ENCODE measurements around the gene RHOBTB3. TPM values are rescaled to one million over a fixed set of nuclear protein-coding genes. Genes with fewer than 3 reads are reported as not detected.
"Not testable (repeated sequence)": the region's sequence is repeated elsewhere in the genome, so short reads cannot be mapped to it uniquely, and the experiment has no call there.

The RHOBTB3 gene, protein sequence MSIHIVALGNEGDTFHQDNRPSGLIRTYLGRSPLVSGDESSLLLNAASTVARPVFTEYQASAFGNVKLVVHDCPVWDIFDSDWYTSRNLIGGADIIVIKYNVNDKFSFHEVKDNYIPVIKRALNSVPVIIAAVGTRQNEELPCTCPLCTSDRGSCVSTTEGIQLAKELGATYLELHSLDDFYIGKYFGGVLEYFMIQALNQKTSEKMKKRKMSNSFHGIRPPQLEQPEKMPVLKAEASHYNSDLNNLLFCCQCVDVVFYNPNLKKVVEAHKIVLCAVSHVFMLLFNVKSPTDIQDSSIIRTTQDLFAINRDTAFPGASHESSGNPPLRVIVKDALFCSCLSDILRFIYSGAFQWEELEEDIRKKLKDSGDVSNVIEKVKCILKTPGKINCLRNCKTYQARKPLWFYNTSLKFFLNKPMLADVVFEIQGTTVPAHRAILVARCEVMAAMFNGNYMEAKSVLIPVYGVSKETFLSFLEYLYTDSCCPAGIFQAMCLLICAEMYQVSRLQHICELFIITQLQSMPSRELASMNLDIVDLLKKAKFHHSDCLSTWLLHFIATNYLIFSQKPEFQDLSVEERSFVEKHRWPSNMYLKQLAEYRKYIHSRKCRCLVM
- total RNA-seq (2014; rRNA removed; shearing (Covaris generic); ENCODE audit: low replicate concordance): 22.0 and 24.7 TPM in 2 replicates

DNA sequence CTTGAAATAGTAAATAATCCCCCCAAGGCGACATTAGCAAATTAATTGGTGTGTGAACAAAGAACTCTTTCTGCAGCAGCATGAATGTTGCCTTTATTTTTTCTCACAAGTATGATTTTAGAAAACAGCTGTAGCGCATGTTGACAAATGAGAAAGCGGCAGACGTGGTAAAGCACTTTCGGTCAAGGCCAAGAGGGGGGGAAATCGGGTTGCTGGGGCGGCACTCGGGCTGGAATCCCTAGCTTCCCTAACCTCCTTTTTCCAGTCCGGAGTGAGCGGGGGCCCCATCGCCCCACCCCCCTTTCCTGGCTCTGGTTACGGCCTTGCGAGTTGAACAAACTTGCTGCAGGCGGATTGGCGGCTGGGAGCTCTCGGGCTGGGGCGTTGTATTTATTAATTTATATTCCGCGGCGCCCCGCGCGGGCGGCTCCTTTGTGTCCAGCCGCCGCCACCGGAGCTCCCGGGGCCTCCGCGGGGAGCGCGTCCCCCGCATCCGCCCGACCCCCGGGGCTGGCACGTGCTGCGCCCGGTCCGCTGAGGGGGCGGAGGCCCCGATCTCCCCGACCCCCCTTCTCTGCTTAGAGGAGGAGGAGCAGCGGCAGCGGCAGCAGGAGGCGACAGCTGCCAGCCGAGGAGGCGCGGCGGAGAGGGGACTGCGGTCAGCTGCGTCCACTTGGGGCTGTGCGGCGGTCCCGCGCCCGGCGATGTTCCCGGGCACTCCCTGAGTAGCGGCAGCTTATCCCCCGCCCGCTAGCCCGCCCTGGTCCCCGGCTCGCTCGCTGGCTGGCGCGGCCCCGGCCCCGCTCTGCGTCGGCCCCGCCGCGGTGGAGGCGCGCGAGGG is at the start of gene RHOBTB3:
RHOBTB3 (plus strand) TSS at position 607 of the 841 bp plus-strand sequence. CDS start 347 bp downstream, outside the sequence.
- peak; percentile 75 for DNase-seq (ENCODE audit: low read depth)
- in situ Hi-C loops (cut with HindIII; ENCODE audit: low pct_unique_long_range_greater_than_20kb, low sequenced_read_pairs): no loop called here

DNA sequence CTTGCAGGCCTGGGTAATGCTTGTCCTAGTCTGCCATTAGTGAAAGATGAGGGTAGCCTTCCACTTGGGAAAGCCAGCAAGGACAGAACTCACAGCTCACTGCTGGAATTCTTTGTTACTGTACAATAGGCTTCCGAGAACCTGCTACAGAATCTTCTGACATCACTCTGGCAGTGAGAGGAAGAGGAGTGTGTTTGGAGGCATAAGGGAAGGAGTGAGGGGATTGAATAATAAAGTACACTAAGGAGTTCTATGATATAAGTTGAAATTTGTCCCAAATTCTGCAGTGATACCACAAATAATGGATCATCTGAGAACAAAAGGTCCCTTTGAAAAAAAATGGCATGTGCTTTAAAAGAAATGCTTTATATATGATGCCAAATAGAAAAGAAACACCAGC is 48.2 kb upstream of the RHOBTB3 start, which contains the start of gene SPATA9:
SPATA9 (minus strand) TSS at position 101 of the 400 bp plus-strand sequence. CDS start 137 bp downstream, outside the sequence.
- DNase-seq (ENCODE audit: low read depth): no peak
- in situ Hi-C loops (cut with HindIII; ENCODE audit: low pct_unique_long_range_greater_than_20kb, low sequenced_read_pairs): no loop called here

- in situ Hi-C loops (cut with HindIII; ENCODE audit: low pct_unique_long_range_greater_than_20kb, low sequenced_read_pairs): no loop called here
- DNase-seq (ENCODE audit: low read depth): no peak
Measured at GRCh38 chr5:95684361-95684760, 46.8 kb upstream of the RHOBTB3 start.

GRCh38 chr5:95686651-95687050 is 44.5 kb upstream of the RHOBTB3 start:
- no peak for DNase-seq (ENCODE audit: low read depth)
- in situ Hi-C loops (cut with HindIII; ENCODE audit: low pct_unique_long_range_greater_than_20kb, low sequenced_read_pairs): no loop called here

- in situ Hi-C loops (cut with HindIII; ENCODE audit: low pct_unique_long_range_greater_than_20kb, low sequenced_read_pairs): no loop called here
- no peak for DNase-seq (ENCODE audit: low read depth)
Measured at GRCh38 chr5:95689680-95690079, 41.5 kb upstream of the RHOBTB3 start.

DNA sequence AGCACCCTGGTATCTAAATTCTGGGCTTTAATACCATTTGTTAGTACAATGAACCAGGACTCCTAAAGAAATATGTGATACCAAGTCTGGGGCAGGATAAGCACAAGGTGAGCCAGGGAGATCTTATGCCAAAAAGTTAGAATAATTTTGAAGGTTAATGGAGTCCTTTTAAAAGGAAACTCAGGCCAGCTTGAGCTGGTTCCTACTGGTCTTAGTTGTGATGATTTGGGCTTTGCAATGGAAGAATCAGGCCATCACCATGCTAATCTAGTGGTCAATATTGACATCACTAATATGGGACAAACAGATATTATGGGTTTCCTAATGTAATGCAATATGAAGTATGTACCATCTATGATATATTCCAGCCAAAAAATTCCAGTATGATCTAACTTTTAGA is 40.8 kb upstream of the RHOBTB3 start:
- in situ Hi-C loops (cut with HindIII; ENCODE audit: low pct_unique_long_range_greater_than_20kb, low sequenced_read_pairs): no loop called here
- no peak for DNase-seq (ENCODE audit: low read depth)

- peak; percentile 65 for DNase-seq (ENCODE audit: low read depth)
Measured at GRCh38 chr5:95697781-95698681, 33.1 kb upstream of the RHOBTB3 start.

DNA sequence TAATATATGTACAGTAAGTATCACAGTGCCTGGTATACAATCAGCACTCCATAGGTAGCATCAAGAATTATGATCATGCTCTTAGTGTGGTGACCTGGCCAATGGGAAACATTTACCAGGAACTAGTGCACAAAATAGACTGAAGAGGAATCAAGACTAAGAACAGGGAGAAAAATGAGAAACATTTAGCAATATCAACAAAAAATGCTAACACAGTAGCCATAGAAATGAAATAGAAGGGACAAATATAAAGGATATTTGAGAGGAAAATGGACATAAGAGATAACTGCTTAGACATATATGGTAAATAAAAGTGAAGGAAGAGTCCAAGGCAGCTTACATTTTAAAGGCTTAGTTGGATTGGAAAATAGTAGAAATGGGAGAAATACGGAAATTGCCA is 31.8 kb upstream of the RHOBTB3 start:
- in situ Hi-C loops (cut with HindIII; ENCODE audit: low pct_unique_long_range_greater_than_20kb, low sequenced_read_pairs): no loop called here
- DNase-seq (ENCODE audit: low read depth): no peak

More at GRCh38 chr5:95697781-95698681, 33.1 kb upstream of the RHOBTB3 start:
- in situ Hi-C loops (cut with HindIII; ENCODE audit: low pct_unique_long_range_greater_than_20kb, low sequenced_read_pairs): no loop called here

DNA sequence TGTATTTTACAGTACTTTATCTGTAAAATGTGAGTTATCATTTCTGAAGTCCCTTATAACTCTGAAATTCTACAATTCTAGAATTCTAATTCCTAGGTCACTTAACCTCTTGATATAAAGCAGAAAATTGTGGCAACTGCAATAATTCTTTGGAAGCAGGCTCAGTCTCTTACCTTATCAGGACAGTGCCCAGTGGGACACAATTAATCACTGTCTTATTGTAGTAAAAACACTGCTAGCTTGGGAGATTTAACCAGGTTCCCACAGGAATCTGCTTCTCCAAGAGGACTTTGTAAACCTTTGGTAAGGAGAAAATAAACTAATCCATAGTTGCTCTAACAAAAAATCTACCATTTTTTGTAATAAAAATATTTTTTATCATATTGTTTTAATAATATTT is 30.1 kb upstream of the RHOBTB3 start:
- in situ Hi-C loops (cut with HindIII; ENCODE audit: low pct_unique_long_range_greater_than_20kb, low sequenced_read_pairs): no loop called here
- DNase-seq (ENCODE audit: low read depth): no peak

DNA sequence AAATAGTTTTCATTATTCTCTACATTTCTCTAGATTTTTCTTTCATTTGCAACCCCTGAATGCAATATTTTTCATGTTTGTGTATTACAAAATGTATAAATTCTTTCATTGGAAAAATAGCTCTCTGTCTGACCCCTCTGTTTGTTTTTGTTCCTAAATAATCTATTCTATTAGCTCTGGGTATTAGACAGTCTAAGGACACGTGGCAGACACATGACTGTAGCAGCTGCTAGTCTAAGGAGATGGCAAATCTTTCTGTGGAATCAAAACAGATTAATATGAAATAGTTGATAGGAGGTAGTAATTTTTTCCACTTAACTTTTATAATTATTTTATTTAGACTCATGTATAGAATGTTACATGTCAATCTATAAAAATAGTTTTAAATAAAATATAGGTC is 27.0 kb upstream of the RHOBTB3 start:
- DNase-seq (ENCODE audit: low read depth): no peak
- in situ Hi-C loops (cut with HindIII; ENCODE audit: low pct_unique_long_range_greater_than_20kb, low sequenced_read_pairs): no loop called here

- in situ Hi-C loops (cut with HindIII; ENCODE audit: low pct_unique_long_range_greater_than_20kb, low sequenced_read_pairs); DNase-seq (ENCODE audit: low read depth): not testable (repeated sequence)
Measured at GRCh38 chr5:95706196-95706595, 24.9 kb upstream of the RHOBTB3 start.

- in situ Hi-C loops (cut with HindIII; ENCODE audit: low pct_unique_long_range_greater_than_20kb, low sequenced_read_pairs): no loop called here
- DNase-seq (ENCODE audit: low read depth): no peak
Measured at GRCh38 chr5:95707055-95707454, 24.1 kb upstream of the RHOBTB3 start.

DNA sequence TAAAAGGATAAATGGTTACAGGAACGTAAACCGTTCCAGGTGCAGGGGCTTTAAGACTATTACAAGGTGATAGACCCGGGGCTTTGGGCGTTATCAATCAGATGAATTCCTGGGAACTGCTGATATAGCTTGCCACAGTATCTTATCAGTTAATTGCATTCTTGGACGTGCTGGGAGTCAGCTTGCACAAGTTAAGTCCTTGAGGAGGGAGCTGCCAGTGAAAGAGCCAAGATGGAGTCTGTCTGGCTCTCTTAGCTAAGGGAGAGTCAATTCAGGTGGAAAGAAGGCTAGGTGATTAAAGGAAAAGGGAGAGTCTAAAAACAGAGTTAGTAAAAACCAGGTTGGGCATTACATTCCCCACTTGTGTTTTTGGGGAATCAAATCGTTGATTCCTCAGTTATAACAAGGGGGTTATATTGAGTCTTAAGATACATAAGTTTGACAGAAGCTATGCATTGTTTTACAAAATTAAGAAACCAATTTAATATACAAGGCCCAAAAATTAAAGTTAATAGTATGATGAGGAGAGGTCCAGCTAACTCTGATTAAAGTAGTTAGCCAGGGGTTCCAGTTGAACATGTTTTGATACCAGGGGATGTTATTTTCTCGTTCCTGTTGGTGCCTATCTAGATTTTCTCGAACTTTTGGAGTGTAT is 23.5 kb upstream of the RHOBTB3 start:
- in situ Hi-C loops (cut with HindIII; ENCODE audit: low pct_unique_long_range_greater_than_20kb, low sequenced_read_pairs); DNase-seq (ENCODE audit: low read depth): not testable (repeated sequence)

DNA sequence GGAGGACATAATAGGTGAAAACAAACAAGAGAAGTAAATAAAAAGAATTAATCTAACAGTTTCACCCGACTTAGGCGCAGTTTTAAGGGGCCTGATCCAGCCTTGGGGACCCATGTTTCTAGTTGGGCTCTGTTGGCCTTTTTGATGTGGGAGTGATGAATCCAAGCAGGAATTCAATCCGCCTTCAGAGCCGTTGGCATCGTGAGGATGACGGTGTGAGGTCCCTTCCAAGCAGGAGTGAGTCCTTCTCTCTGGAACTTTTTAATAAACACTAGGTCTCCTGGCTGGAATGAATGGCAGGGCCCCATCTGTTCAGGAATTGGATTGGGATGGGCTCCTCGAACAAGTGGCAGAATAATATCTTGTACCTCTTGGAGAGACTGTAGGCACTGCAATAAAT is 22.3 kb upstream of the RHOBTB3 start:
- no peak for DNase-seq (ENCODE audit: low read depth)
- in situ Hi-C loops (cut with HindIII; ENCODE audit: low pct_unique_long_range_greater_than_20kb, low sequenced_read_pairs): no loop called here

GRCh38 chr5:95709967-95710650 is 21.0 kb upstream of the RHOBTB3 start:
- no peak for DNase-seq (ENCODE audit: low read depth)
- in situ Hi-C loops (cut with HindIII; ENCODE audit: low pct_unique_long_range_greater_than_20kb, low sequenced_read_pairs): no loop called here

DNA sequence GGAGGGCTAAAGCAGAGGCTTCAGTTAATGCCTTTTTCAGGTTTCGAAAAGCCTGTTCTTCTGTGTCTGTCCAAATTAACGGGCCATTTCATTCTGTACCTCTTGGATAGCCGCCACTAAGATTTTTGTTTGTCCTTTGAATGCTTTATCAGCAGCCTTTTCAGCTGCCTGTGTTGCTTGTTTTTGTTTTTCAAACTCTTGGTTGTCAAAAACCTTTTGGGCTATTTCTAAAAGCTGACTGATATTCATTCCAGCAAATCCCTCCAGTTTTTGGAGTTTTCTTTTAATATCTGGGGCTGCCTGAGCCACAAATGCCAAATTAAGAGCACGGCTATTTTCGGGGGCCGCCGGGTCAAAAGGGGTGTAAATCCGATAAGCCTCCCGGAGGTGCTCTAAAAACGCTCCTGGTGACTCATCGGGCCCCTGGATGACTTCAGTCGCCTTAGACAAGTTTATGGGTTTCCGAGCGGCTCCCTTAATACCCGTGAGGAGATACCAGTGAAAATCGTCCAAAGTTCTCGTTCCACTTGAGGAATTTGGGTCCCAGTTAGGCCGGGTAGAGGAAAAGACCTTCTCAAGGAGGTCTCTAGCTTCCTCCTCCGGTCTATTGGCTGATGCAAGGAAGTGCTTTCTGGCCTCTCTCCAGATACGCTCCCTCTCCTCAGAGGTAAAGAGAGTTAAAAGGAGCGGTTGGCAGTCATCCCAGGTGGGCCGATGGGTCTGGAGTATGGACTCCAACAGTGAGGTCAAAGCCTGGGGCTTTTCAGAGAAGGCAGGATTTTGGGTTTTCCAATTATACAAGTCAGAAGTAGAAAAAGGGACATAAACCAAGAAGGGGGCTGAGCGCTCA is 20.3 kb upstream of the RHOBTB3 start:
- DNase-seq (ENCODE audit: low read depth); in situ Hi-C loops (cut with HindIII; ENCODE audit: low pct_unique_long_range_greater_than_20kb, low sequenced_read_pairs): not testable (repeated sequence)
